NAMALWA (cell line): ENCODE data around the gene IGLL5.
A peak's percentile ranks its signal among the peaks of the same experiment; 100 is the strongest.

ENCODE experiments used
- DNase-seq: peaks from one replicate; pipeline ENCODE4 v3.0.0-alpha.2; 2015; ENCODE audit warnings: low spot score

IGLL5 gene

DNA sequence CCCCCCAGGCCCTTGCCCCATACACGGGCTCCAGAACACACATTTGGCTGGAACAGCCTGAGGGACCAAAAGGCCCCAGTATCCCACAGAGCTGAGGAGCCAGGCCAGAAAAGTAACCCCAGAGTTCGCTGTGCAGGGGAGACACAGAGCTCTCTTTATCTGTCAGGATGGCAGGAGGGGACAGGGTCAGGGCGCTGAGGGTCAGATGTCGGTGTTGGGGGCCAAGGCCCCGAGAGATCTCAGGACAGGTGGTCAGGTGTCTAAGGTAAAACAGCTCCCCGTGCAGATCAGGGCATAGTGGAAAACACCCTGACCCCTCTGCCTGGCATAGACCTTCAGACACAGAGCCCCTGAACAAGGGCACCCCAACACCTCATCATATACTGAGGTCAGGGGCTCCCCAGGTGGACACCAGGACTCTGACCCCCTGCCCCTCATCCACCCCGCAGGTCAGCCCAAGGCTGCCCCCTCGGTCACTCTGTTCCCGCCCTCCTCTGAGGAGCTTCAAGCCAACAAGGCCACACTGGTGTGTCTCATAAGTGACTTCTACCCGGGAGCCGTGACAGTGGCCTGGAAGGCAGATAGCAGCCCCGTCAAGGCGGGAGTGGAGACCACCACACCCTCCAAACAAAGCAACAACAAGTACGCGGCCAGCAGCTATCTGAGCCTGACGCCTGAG is 13.1 kb downstream of the IGLL5 start:
- peak; percentile 26 for DNase-seq

DNA sequence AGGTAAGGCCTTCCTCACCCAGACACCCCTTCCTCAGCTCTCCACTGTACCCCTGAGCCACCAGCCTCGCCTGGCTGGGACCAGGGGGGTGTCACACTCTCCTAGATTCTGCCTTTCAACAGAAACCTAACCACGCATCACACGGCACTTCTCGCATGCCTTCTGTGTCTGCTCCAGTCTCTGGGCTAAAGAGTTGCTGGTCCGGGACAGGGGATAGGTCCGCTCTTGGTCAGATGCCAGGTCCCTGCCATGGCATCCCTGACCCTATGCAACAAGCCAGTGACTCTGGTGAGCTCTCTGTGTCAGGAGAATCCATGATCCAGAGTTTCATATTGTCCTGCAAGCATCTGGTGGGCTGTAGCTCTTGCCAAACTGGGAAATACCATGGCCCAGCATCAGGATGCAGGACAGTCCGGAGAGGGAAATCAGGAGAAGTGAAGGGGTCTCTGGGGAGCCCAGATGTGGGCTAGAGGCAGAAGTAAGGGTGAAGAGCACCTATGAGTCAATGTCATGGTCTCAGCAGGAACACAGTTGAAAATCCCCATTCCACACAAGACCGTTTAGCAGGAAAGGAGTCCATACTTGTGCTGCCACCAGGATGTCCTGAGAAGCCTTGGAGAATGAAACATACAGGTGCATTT is 14.1 kb downstream of the IGLL5 start:
- DNase-seq = peak; percentile 30

DNA sequence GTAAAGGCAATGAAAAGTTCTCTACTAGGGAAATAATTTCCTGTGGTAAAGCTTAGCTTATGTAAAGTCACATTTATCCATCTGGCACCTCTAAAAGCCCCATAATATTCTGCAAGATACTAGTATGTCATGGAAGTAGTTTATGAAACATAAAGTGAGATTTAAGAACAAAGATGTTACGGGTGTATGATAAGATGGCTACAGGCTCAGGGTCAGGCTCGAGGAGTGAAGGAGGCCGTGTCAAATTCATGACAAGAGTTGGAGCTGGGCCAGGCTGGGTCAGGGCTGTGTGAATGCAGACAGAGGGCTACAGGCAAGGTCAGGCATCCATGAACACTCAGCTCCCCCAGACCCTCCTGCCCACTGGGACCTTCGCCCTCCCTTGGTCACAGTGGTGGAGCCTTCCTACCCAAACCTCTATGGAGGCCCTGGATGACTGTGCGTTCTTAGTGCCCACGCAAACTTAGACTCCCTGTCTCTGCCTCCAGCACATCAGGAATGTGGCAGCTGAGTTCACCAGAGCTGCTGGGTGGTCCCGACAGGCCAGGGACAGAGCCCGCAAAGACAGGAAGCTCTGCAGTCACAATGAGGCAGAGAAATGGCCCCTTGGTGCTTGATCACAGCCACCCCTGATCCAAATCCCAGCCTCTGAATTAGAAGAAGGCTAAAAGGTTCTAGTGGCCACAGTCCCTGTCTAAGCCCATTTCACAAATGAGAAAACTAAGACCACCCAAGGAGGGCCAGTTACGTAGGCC is 14.8 kb downstream of the IGLL5 start:
- peak; percentile 34 for DNase-seq

GRCh38 chr22:22903355-22903777 is 15.8 kb downstream of the IGLL5 start:
- DNase-seq = peak; percentile 38

GRCh38 chr22:22903781-22904192 is 16.2 kb downstream of the IGLL5 start:
- DNase-seq = peak; percentile 71

- peak; percentile 29 for DNase-seq
Measured at GRCh38 chr22:22904736-22905135, 17.1 kb downstream of the IGLL5 start.

DNA sequence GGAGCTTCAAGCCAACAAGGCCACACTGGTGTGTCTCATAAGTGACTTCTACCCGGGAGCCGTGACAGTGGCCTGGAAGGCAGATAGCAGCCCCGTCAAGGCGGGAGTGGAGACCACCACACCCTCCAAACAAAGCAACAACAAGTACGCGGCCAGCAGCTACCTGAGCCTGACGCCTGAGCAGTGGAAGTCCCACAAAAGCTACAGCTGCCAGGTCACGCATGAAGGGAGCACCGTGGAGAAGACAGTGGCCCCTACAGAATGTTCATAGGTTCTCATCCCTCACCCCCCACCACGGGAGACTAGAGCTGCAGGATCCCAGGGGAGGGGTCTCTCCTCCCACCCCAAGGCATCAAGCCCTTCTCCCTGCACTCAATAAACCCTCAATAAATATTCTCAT is 18.8 kb downstream of the IGLL5 start:
- DNase-seq = peak; percentile 58

DNA sequence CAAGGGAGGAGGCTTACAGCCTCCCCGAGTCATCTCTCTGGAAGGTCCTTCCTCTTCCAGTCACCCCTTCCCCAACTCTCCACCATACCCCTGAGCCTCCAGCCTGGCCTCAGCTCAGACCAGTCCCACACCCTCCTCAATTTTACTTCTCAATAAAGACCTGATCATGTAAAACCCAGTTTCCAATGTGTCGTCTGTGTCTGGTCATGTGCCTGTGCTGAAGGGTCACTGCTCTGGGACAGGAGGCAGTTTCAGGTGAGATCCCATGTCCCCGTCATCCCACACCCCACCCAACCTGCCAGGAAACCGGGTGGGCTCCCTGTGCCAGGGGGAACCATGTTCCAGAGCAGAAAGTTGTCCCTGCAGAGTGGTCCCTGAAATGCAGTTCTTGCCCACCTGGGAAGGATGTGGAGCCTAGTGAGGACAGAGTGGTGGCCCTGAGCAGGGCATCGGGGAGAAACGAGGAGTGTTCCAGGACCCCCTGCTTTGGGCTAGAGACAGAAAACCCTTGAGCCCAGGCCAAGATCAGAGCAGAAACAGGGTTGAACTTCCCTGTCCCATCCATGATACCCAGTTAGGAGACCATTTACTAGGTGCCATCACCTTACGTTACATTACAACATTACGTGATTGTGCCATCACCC is 19.4 kb downstream of the IGLL5 start:
- peak; percentile 75 for DNase-seq

DNA sequence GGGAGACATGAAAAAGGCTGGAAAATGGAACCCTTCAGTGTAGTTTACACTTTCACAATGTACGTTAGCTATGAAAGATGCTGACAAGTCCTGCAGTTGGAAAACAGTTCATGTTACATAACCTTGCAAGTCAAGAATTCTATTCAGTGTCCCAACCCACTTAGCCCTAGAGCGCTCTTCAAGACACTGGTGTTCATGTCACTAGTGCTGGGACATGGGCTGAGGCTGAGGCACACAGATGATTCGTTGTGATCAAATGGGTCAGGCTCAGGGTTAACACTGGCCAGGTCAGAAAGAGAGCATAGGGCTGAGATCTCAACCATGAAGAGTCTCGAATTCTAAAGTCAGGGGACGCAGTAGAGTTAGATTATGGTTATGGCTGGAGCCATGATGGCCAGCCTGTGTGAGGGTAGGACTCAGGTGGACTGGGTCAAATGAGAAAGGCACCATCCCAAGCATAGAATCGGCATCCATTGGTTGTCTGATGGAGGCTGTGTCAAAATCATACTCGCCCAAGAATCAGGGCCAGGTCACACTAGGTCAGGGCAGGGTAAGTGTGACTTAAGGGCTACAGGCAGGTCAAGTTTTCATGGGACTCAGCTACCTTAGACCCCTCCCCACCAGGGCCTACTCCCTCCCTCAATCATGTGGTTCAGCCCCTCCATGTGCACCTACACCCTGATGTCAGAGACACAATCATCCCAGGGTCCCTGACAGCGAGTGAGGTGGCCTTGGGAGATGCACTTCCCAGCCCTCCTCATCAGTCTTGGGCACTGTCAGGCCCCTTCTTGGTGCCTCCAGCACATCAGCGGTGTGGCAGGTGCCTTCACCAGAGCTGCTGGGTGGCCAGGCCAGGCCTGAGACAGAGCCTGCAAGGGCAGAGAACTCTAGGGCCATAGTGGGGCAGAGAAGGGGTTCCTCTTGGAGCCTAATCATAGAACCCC is 20.2 kb downstream of the IGLL5 start:
- peak; percentile 85 for DNase-seq

DNA sequence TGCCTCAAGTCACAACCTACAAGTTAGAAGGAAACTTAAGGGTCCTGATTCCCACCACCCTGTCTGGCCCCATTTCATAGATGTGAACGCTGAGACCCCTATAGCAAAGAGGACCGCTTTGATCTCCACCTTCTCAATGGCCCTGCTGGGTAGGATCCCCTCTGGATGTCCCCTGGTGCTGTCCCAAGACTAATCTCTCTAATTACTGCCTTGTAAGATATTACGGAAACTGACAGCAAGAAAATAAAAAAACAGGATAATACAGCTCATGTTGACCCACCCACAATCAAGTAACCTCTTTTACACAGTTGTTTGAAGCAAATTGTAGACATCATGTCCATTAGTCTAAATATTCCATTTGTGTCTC is 20.9 kb downstream of the IGLL5 start:
- DNase-seq = no peak

GRCh38 chr22:22908941-22909604 is 21.5 kb downstream of the IGLL5 start:
- peak; percentile 28 for DNase-seq

GRCh38 chr22:22909605-22910271 is 22.1 kb downstream of the IGLL5 start:
- no peak for DNase-seq

DNA sequence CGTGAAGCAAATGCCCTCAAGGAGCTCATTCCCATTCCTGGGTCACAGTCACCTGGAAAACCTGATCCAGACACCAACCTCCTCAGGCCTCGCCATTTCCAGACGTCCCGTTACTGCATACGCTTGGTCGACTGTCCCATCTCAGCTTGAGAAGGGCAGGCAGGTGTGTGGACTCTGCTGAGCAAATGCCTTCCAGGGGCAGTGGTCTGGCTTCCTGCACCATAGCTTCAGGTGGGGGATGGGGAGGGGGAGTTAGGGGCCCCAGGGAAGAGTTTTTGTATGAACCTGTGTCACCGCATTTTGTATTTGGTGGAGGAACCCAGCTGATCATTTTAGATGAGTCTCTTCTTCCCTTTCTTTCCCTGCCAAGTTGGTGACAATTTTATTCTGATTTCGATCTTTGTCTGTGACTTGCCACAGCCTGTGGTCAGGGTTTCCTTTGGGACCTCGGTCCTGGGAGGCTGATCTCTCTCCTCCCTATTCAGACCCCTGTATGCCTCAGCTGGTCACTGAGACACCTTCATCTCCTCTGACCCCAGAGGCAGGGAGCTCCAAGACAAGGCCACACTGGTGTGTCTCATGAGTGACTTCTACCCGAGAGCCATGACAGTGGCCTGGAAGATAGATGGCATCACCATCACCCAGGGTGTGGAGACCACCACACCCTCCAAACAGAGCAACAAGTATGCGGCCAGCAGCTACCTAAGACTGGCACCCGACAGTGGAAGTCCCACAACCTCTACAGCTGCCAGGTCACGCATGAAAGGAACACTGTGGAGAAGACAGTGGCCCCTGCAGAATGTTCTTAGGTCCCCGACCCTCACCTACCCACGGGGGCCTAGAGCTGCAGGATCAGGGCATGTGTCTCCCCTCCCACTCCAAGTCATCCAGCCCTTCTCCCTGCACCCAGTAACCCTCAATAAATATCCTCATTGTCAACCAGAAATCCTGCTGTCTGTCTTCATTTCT is 22.9 kb downstream of the IGLL5 start:
- no peak for DNase-seq

GRCh38 chr22:22911327-22912134 is 23.9 kb downstream of the IGLL5 start:
- no peak for DNase-seq

- DNase-seq = no peak
Measured at GRCh38 chr22:22912135-22912987, 24.7 kb downstream of the IGLL5 start.

- DNase-seq = no peak
Measured at GRCh38 chr22:22912988-22913253, 25.3 kb downstream of the IGLL5 start.

DNA sequence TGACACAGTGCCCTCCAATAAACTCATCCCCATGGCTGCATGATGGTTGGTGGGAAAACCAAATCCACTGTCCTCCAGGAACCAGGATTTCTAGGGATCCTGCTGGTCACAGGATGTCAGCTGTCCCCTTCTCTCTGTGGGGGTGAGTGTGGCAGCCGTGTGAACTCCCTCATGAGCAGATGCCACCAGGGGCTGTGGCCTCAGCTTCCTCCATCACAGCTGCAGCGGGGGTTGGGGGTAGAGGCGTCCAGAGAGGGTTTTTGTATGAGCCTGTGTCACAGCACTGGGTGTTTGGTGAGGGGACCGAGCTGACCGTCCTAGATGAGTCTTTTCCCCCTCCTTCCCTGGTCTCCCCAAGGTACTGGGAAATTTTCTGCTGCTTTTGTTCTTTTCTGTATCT is 26.4 kb downstream of the IGLL5 start:
- peak; percentile 76 for DNase-seq
